ENCODE measurements around the gene CTRB2.
"Not testable (repeated sequence)": the region's sequence is repeated elsewhere in the genome, so short reads cannot be mapped to it uniquely, and the experiment has no call there.

CTRB2 gene

DNA sequence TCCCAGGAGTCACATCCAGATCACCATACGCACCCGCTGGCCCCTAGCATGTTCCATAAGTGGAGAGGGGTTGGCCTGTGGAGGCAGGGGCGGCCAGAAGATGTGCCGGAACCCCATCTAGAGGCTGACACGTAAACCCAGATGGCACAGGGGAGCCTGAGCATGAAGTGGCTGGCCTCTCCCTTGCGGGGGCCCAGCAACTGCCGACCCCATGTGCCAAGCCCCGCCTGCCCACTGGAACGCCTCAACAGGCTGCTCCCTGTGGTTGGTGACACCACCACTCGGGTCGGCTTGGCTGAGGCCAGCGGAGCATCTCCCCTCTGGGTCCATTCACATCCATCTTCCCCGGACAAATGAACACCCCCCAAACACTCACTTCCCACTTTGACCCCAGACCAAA lies 35.0 kb upstream of the CTRB2 start:
- DNase-seq = no peak

- no peak for DNase-seq
These were observed 34.5 kb upstream of the CTRB2 start for GRCh38 chr16:75241412-75241811.

GRCh38 chr16:75240633-75241032 lies 33.7 kb upstream of the CTRB2 start:
- DNase-seq = not testable (repeated sequence)

DNA sequence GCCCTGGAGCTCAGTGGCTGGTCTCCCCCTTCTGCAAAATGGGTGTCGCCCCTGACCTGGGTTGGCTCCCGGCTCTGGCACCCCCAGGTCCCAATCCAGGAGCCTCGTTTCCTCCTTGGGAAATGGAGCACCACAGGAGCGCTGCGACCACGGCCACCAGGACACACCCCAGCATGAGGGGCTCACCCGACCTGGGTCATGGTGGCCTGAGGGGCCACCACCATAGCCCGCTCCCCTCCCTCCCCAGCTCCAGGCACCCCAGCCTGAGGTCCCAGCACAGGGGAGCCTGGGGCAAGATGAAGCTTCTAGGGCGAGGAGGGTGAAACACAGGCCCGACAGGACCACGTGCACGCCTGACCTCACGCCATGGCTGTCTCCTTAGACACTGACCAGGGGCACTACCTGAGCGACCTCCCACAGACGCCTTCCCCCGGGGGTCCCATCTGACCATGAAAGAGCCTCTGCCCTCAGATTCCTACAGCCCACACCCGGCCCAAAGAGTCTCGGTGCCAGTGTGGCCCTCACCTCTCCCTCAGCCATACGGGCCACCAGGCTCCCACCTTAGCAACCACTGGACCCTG lies 32.7 kb upstream of the CTRB2 start:
- DNase-seq = no peak

GRCh38 chr16:75238853-75239541 lies 32.0 kb upstream of the CTRB2 start:
- no peak for DNase-seq

- DNase-seq = no peak
These were observed 31.3 kb upstream of the CTRB2 start for GRCh38 chr16:75238132-75238852.

DNA sequence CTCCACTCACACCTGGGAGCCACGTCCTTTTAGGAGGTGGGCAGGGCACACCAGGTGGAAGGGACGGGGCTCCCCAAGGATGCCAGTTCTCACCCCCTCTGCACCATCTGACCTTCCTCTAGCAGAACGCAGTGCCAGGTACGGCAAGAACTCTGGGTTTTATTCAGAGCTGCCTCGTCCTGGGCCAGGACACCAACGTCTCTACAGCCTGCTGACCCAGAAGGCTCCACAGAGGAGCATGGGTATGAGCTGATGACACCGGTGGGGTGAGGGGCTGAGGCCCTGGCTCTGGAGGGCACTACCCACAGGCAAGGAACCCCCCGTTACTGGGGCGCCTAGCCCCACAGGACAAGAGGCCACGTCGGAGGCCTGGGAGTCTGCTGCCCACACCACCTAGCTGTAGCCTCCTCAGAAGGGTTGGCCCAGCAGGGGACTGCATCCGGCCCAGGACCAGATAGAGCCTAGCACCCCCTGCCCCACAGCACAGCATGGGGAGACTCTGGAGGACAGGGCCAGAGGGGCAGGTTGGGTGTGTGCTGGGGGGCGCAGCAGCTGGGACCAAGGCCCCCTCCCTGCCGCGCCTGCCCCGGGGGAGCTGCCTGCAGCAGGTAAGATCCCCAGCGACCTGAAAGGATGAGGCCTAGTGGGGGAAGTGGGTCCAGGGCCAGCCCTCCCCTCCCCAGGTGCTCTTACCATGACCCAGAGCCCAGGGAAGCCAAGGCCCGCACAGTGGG lies 30.6 kb upstream of the CTRB2 start:
- no peak for DNase-seq

DNA sequence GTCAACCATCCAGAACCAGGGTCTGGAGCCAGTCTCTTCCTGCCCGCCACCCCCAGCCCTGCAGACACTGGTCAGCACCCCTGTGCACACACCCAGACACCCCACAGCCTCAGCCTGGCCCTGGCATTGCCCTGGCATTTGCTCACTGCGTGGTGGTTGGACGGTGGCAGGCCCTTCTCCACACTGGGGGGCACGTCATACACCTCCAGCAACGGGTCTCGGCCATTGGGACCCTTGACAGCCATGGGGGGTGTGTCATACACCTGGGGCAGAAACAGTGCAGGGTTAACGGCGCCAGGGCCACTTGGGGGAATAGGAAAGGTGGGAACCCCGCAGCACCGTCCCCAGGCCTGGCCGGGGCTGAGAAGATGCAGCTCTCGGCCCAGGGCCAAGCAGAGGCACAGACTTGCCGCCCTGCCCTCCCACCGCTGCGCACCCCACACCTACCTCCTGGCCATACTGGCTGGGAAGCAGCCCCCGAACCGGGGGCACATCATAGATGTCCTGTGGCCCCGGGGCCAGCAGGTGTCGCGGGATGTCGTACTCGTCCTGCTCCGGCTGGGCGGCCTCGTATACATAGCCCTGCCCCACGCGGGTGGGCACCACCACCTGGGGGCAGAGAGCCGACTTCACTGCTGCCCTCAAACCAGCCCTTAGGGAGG lies 29.9 kb upstream of the CTRB2 start:
- no peak for DNase-seq

DNA sequence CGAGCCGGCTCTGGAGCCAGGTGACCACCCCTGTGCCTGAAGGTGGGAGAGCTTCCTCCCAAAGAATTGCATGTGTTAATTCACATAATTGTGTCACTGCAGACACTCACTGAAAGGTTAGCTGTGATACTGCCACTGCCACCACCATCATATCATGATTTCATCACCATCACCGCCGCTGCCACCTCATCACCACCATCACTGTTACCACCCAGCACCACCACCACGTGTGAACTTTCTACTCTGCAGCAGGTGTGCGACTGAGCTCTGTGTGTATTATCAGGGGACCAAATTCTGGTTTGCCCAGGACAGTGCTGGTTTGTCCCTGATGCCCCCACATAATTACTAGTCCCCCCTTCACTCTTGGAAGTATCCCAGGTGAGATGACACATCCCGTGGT lies 29.3 kb upstream of the CTRB2 start:
- peak; percentile 60 for DNase-seq

DNA sequence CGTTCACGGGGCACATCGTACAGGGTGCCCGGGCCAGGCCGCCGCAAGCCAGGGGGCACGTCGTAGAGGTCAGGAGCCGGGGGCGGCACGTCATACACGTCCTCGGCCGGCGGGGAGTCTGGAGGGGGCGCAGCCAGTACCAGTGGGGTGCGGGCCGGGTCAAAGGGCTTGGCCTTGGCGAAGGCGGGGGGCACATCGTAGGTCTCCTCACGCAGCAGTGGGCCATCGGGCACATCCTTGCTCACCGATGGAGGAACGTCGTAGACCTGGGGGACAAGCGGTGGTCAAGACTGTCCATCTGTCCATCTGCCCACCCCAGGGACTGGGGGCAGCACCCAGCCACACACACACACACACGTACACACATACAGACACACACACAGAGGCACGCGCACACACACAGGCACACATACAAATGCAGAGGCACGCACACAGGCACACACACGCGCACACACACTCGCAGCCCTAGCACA lies 28.8 kb upstream of the CTRB2 start:
- no peak for DNase-seq

GRCh38 chr16:75234856-75235696 lies 28.1 kb upstream of the CTRB2 start:
- no peak for DNase-seq

DNA sequence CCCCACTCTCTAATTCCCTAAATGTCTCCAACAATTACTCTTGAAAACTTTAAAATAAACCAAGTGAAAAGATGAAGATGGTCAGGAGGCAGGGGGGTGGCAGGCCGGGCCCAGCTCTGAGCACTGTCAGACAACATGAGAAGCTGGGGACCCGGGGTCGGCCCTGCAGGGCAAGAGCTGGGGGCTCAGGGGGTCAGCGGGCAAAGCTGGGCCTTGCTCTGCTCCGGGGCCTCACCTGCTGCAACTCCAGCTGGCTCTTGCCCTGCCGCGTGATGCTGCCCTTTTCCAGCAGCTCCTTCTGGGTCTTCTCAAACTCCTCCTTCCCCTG lies 26.6 kb upstream of the CTRB2 start:
- no peak for DNase-seq

- no peak for DNase-seq
These were observed 24.6 kb upstream of the CTRB2 start for GRCh38 chr16:75231570-75231969.

DNA sequence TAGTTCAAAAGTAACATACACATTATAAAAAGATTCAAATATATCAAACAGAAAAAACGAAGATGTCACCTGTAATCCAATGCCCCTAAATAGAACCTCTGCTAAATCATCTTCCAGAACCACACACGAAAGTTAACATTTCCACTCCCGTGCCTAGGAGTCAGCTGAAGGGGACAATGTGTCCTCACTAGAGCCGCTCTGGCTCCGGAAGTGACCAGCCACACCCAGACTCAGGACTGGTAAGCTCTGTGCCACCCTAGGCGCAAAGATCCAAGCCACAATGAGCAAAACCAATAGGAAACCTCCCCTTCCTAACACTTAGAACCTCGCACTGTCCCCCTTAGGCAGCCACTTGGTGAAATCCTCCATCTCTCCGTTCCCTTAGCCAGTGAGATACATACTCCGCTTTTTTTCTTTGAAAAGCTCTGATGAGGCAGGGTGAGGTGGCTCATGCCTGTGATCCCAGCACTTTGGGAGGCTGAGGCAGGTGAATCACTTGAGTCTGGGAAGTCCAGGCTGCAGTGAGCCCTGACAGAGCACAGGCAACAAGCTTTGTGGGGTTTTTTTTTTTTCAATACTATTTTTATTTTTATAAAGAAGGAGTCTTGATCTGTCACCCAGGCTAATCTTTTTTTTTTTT lies 23.6 kb upstream of the CTRB2 start:
- no peak for DNase-seq

DNA sequence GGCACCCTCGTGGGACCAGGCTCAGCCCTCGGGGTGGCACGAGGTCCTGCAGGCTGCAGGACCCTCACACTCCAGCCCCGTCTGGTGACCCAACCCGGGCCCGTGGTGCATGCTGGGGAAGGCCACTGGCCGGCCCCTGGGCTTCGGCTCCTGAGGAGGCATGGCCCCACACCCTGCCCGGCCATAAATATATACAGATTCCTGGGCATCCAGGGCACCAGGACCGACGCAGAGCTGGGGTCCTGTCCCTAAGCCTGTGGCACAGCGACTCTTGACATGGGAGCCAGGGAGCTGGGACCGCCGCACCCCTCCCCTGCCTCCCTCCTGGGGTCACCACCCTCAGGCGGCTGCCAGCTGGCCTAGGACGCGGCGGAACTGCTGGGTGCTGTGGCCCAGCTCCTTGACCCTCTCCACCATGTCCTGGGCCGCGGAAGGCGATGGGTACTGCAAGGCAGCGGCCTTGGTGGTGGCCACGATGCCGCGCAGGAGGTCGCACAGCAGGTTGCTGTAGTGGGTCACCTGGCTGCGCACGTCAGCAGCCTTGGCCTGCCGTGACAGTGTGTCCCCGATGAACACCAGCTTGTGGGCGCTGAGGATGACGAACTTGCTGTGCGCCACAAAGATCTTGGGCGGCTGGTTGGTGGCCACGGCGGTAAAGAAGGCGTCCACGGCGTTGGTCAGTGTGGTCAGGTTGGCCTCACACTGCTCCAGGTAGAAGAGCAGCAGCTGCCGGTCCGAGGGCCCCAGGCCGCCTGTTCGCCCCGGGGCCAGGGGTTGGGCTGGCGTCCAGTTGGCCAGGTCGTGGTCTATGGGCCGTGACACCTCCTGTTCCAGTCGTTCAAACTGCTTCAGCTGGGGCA lies 22.4 kb upstream of the CTRB2 start:
- DNase-seq = no peak

DNA sequence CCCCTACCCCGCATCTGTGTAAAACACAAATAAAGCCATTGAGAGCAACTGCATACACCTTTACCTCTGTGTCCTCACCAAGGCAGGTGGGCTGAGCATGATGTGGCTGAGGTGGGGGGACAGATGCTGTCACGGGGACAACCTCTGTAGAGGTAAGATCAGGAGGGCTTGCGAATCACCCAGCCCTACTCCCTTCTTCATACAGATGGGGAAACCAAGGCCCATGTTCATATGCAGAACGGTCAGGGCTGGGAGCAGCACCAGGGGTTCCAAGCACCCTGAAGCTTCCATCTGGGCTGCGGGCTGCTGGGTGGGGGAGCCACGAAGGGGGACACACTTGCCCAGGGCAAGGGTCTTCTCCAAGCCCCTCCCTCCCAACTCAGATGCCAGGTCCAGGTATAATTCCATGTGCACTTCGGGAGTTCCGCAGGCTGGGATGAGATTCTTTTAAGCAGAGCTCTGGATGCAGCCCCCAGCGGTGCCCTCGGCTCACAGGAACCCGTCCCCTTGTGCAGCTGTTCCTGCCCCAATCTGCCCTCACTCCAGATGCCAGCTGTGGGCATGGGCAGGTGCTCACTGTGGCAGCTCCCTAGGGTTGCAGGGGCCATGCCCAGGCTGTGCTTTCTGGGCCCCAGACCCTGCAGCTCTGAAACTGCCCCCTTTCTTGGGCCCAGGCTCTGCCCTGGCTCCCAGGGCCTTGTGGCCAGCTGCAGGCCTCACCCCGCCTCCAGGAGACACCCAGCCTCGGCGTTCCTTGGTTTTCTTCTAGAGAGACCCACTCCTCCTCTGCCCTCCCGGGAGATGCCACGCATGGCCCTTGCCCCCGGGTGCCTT lies 21.4 kb upstream of the CTRB2 start:
- no peak for DNase-seq

- DNase-seq = no peak
These were observed 20.6 kb upstream of the CTRB2 start for GRCh38 chr16:75227361-75228142.

DNA sequence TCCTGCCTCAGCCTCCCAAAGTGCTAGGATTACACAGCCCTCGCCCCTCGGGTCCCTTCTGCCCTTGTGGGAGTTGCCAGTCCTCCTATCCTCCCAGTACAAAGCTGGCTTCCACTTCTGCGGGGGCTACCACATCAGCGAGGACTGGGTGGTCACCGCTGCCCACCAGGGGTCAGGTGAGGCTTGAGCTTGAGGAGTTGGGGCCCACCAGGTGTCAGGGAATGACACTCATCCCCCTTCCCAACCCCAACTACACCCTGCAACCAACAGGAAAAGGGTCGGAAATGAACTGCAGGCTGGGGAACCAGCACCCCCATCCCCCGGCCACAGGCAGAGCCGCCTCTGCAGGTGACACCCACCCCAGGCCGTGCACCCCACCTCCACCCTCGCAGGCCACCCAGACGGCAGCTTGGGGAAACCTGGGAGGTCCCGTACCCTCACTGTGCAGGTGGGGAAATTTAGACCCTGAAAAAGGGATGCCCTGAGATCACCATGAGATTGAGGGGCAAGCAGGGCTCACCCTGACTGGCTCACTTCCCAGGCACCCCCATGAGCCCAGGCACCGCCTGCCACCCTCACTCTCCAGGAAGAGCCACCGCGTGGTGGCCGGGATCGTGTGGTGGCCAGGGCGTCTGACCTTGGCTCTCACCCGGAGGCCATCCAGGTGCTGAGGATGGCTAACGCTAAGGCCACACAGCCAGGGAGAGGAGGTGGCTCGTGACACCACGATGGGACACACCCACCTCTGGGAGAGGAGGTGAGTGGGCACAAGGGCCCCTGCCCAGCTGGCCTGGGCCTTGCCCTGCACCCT lies 19.8 kb upstream of the CTRB2 start:
- DNase-seq = no peak
